Measurements from ENCODE around the gene RNU1-3. TPM values are rescaled to one million over a fixed set of nuclear protein-coding genes. Genes with fewer than 3 reads are reported as not detected.
"Not testable (repeated sequence)": the region's sequence is repeated elsewhere in the genome, so short reads cannot be mapped to it uniquely, and the experiment has no call there.

RNU1-3 gene
- total and polyA plus RNA-seq, 2 of the 8 experiments (the other 6 are each of a cell fraction or from before 2014, with no cell fraction given), result 145 to 1,303 TPM

DNA sequence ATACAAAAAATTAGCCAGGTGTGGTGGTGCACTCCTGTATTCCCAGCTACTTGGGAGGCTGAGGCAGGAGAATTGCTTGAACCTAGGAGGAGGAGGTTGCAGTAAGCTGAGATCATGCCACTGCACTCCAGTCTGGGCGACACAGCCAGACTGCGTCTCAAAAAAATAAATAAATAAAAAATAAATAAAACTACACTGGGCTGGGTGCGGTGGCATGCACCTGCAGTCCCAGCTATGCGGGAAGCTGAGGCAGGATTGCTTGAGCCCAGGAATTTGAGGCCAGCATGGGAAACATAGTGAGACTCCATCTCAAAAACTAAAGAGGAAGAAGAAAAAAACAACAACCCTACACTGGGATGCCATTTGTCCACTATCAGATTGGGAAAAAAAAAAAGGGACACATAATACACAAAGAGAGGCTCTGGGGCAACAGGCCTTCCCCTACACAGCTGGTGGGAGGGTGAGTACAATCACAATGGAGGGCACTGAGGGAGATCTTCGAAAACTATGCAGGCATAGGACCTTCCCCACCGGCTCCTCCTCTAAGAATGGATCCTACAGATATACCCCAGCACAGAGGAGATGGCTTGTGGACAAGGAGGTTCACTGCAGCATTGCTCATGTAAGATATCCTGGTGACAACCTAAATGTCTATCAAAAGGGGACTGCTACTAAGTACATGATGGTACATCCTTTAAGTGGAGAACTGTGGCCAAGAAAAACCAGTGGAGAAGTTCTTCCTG, 33.0 kb downstream of the RNU1-3 start:
- H3K23ac ChIP-seq (ENCODE audit: insufficient read length); H2BK12ac ChIP-seq (ENCODE audit: low read depth, low read length); H4K8ac ChIP-seq (ENCODE audit: extremely low read depth, insufficient read depth, low read length); H3K18ac ChIP-seq (ENCODE audit: extremely low read depth, low read length); FAIRE-seq; H3K4me1 ChIP-seq (replicated peaks in 1 of 4; ENCODE audit: control insufficient read depth in 3 of 4, insufficient read depth in 4 of 4, low read length in 3 of 4); H2BK5ac ChIP-seq (ENCODE audit: low read depth, low read length); H3K9ac ChIP-seq (replicated peaks in 1 of 4; ENCODE audit: extremely low read depth in 1 of 4, low read depth in 3 of 4, low read length in 3 of 4); H3K4ac ChIP-seq (replicated peaks; ENCODE audit: insufficient read length, low read depth, low read length); H3K27me3 ChIP-seq (replicated peaks in 1 of 4; ENCODE audit: control insufficient read depth in 3 of 4, extremely low read depth in 1 of 4, insufficient read depth in 3 of 4, low read length in 3 of 4); H4K5ac ChIP-seq (ENCODE audit: insufficient read length, low read depth, low read length); H3K4me2 ChIP-seq (ENCODE audit: insufficient read depth in 1 of 2, low read depth in 2 of 2, low read length in 2 of 2); DNase-seq (ENCODE audit: low read depth in 1 of 2, low spot score in 2 of 2); H4K91ac ChIP-seq (replicated peaks; ENCODE audit: insufficient read length, low read length); H3K27ac ChIP-seq (ENCODE audit: low read depth, low read length); H3K56ac ChIP-seq (replicated peaks; ENCODE audit: insufficient read length, low read depth, low read length); H3K9me3 ChIP-seq (ENCODE audit: insufficient read depth in 2 of 2, low read depth in 1 of 2, low read length in 1 of 2); H3K4me3 ChIP-seq (ENCODE audit: extremely low read depth in 1 of 4, insufficient read depth in 2 of 4, low read depth in 3 of 4, low read length in 4 of 4); H2BK120ac ChIP-seq (replicated peaks; ENCODE audit: low read depth, low read length); H2BK20ac ChIP-seq (ENCODE audit: low read length); H3K14ac ChIP-seq (ENCODE audit: insufficient read length); H2AFZ ChIP-seq (ENCODE audit: low read length); H3K36me3 ChIP-seq (ENCODE audit: control insufficient read depth in 2 of 4, insufficient read depth in 4 of 4, low read length in 3 of 4); H2AK5ac ChIP-seq (ENCODE audit: low read depth, low read length); H2BK15ac ChIP-seq (ENCODE audit: low read length); H3K23me2 ChIP-seq (ENCODE audit: low read depth, low read length); H3K79me2 ChIP-seq (ENCODE audit: control insufficient read depth in 1 of 2, insufficient read depth in 2 of 2, low read length in 2 of 2): not testable (repeated sequence)
- peaks cover 12% of the 10 kb centered on the region for H3K79me1 ChIP-seq (ENCODE audit: low read depth, low read length)
- 91% methylated on average over 6 of the region's 6 CpGs; no CpG with 5 or more reads in 1 of the 2 experiments for WGBS, 2 experiments (ENCODE audit: extremely low coverage in 1 of 2, insufficient coverage in 1 of 2, insufficient read length in 1 of 2, insufficient replicate concordance in 2 of 2, low coverage in 1 of 2, low lambda C conversion rate in 2 of 2, missing lambda C conversion rate in 1 of 2)
- ChIA-PET POLR2A (ENCODE audit: partially characterized antibody) (interaction anchor here (2.0 kb wide), 1 partner anchor 68 kb away, joined by 4 read pairs; no protein-coding TSS in a partner anchor), CTCF (ENCODE audit: partially characterized antibody) (interaction anchor here (1.2 to 13.8 kb wide), 4 partner anchors 12 to 91 kb away, joined by 3 to 239 read pairs (median 6); no protein-coding TSS in a partner anchor)
- peaks cover 7 to 13% of the 10 kb centered on the region in 2 experiments for H4K20me1 ChIP-seq (replicated peaks in 1 of 2; ENCODE audit: control insufficient read depth in 1 of 2, insufficient read depth in 2 of 2, low read length in 2 of 2)

Data from H1 (cell line).